GM19238 (cell line): ENCODE measurements around the gene MTA3.

Experiments used
- DNase-seq: peaks from one replicate; pipeline ENCODE4 v3.0.0; 2011; ENCODE audit warnings: low spot score; ENCODE audit not compliant: insufficient read length

MTA3 gene

DNA sequence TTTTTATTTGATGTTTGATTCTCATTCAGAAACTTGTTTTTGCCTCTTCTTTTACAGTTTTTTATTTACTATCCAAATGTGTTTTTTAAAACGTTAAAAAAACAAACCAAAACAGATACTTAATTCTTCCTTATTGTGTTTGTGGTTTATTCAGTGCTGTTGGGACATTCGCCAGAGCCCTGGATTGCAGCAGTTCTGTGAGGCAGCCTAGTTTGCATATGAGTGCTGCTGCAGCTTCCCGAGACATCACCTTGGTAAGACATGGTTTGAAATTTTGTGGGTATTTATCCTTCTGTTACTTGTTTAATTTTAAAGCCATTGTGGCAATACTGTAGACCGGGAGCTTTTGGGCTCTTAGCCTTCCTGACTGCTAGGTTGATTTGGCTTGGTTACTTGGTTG, 91.2 kb downstream of the MTA3 start:
- DNase-seq, result no peak

DNA sequence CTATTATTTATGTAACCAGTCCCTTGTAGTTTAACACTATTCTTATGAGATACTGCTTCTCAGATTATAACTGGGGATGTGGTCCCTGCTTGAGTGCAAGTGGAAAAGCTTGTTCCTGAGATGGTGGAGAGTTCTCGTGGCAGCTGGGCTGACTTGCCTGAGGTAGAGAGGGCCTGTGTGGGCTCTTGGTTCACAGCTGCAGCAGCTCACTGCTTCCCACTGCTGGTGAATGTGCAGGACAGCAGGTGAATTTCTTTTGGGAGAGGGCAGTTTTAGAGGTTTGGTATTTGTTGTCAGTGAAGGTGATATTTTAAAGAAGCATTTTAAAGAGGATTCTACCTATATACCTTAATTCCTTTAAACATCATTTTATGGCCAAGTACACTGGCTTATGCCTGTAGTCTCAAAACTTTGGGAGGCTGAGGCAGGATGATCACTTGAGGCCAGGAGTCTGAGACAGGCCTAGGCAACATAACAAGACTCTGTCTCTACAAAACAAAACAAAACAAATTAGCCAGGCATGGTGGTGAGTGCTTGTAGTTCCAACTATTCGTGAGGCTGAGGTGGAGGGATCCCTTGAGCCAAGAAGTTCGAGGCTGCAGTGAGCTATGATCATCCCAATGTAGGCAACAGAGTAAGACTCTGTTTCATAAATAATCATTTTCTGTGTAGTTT, 94.8 kb downstream of the MTA3 start:
- peak; percentile 48 for DNase-seq

DNA sequence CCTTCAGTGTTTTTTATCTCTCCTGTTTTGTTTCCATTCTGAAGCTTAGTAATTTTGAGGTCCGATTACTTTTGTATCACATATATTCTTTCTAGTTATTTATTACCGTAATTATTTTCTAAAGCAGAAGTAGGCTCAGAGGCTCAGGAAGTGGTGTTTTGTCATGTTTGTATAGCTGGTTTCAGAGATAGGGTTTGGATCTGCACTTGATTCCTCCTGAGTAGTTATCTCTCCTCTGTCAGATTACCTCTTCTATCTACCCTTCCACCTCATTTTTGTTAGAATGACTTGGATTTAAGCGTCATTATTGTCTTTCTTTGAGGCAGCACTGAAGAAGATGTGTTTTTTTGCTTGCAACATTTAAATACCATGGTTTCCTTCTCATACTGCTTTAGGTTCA, 95.4 kb downstream of the MTA3 start:
- no peak for DNase-seq

DNA sequence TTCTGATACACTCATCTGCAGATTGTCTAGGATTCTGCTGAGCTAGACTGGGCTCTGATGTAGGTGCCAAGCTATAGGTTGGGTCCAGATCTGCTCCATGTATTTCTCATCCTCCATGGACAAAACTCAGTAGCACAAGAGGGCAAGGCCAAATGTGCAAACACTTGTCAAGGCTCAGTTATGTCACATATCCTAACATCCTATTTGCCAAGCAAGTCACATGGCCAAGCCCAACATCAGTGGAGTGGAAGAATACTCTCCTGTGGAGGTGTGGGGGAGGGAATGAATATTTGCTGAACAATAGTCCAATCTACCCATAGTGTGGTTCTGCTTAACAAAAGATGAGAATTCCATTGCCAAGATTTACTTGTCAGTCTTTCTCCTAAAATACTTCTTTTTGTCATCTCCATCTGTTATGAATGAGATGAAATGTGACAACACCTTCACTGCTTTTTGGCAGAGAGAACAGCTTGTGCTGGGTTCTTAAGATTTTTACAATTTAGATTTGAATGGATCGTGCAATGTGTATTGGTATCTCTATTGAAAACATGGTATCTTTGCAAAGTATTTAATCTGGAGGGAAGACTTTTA, 105.7 kb downstream of the MTA3 start:
- DNase-seq, result no peak

DNA sequence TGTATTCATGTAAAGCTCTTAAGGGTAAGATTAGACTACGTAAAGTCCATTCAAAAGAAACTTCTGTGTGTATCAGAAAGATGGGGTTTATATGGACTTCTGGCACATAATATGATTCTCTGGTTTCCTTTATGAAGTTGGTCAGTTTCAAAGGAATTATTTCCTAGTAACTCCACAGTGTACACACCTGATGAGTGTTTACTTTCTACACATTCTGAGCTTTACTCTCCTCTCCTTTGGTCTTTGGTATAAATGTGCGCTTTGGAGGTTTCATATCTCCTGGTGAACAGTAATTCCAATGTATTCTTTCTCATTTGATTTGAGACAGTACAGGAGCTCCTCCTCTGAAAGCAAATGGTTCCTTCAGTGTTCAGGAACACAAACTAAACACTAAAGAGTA, 107.4 kb downstream of the MTA3 start:
- DNase-seq, result no peak

DNA sequence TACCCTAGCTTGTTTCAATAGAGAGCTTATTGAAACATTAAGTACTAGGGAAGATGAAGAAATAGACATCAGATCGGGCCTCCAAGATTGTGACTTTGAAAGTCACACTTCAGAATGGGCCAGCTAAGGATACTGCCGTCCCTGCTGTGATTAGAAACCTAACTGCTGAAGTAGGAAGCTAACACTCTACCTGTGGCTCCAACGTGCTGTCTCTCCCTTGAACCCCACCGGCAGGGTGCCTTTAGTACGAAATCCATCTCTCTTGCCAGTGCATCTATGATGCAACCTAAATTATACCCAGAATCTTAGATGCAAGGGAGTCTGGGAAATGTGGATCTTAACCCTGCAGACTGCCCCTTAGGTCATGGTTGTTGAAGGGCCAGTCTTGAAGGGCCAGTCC, 116.9 kb downstream of the MTA3 start:
- DNase-seq, result no peak

DNA sequence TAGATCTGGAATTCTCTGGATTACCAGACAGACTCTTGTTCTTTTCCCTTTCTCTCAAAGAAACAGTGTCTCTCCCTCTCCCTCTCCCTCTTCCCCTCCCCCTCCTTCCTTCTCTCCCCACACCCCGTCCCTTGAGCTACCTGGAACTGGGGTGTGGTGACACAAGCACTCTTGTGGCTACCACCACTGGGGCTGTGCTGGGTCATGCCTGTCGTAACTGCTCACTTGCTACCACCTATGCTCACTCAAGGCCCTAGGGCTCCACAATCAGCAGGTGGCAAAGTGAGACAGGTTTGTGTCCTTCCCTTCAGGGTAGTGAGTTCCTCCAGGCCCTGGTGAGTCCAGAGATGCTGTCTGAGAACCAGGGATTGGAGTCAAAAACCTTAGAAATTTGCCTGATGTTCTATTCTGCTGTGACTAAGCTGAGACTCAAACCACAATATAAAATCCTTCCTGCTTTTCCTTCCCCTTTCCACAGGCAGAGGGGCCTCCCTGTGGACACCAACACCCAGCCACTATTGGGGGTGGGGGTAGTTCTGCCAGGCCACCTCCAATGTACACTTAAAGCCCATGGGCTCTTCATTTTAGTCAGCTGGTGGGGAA, 124.7 kb downstream of the MTA3 start:
- DNase-seq, result no peak

DNA sequence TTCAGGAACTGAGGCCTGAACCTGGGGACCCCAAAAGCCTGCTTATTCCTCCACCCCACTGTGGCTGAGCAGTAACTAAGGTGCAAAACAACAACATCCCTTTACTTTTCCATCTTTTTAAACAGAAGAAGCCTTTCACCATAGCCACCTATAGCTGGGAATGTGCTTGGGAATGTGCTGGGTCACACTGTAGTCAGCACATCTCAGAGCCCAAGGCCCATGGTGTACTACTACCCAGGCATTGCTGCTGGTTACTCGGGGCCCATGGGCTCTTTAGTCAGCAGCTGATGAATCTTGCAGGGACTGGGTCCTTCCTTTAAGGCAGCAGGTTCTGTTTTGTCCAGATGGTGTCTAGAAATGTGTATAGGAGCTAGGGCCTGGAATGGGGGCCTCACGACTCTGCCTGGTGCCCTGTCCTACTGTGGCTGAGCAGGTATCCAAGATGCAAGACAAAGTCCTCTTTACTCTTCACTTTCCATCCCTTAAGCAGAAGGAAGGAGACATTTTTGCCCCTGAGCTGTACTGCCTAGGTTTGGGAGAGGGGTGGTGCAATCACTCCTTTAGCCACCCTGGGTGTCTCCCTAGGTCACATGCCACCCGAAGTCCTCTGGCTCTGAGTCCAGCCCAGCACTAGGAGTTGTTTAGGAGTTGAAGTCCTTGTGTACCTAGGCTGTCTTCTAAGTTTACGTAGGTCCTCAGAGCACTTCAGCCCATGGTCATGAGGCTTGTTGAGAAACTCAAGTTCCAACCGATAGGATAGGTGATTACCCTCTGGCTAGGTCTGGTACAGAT, 125.5 kb downstream of the MTA3 start:
- DNase-seq, result no peak

DNA sequence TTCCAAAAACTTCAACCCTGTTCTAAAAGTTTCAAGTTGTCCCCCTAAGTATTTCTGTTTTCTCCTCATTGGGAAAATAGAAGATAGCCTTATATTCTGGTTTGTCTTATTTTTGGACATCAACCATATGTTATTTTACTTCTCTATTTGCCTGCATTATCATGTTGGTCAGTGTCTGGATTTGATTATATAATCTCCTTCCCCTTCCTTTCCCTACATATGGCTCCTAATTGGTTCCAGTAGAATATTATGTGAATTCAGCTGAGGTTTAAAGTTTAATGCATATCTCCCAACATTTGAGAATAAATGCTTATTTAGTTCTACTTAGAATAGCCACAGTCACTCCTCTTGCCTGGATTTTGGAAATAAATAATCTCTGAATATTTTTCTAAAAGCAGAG, 128.6 kb downstream of the MTA3 start:
- no peak for DNase-seq

DNA sequence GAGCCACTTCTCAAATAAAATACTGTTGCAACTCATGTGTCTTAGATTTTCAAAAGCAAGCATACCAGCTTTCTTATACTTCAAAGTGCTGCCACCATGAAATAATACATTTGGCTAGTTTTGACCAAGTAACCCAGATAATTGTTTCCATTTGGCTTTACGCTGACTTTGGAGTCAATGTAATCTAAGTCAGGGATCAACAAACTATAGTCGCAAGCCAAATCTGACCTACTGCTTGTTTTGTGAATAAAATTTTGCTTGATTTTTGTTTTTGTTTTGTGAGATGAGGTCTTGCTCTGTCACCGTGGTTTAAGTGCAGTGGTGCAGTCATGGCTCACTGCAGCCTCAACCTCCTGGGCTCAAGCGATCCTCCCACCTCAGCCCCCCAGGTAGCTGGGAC, 130.5 kb downstream of the MTA3 start:
- no peak for DNase-seq

DNA sequence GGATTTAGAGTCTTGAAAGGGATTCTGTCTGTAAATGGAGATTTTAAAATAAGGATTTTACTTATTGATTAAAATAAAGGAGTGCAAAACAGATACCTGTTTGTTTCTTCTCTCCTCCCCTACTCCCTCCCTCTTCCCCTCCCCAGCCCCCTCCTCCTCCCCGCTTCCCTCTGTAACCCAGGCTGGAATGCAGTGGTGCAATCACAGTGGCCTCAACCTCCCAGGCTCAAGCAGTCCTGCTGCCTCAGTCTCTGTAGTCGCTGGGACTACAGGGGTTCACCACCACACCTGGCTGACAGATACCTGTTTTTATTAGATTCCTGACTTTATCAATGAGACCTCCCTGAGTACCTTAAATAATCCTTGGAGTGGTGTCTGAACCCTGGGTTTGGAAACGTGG, 138.4 kb downstream of the MTA3 start:
- DNase-seq, result no peak

DNA sequence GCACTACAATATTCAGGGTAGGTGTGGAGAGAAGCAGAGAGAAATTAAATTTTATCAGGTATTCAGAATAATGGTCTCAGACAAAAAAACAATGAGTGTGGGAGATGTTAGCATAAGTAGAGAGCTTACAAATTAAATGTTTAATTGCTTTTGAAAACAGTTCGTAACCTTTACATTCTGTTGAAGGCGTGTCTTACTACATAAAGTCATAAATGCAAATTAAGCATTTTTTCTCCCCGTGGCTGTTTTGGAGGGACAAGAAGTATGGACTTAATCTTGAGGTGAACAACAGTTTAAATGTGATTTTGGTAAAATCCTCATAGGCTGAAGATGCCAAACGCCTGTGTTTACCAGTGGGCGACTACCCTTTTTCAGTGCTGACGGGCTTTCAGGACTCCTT, 139.7 kb downstream of the MTA3 start:
- no peak for DNase-seq

DNA sequence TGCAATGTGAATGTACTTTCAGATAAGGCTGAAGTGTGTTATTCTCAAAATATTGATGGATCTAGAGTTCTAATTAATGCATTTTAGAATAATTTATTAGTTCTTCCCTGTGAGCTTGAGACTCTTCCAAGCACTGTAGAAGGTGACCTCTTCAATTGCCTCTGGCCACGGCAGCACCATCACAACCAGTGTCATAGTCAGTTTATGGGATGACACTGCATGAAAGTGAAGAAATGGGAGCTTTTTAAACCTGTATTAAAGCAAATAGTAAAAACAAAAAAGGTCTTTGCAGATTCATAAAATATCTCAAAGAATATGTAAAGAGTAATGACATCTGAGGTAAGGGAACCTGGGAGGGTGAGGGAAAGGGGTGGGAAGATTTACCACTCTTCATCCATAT, 143.5 kb downstream of the MTA3 start:
- DNase-seq, result no peak

DNA sequence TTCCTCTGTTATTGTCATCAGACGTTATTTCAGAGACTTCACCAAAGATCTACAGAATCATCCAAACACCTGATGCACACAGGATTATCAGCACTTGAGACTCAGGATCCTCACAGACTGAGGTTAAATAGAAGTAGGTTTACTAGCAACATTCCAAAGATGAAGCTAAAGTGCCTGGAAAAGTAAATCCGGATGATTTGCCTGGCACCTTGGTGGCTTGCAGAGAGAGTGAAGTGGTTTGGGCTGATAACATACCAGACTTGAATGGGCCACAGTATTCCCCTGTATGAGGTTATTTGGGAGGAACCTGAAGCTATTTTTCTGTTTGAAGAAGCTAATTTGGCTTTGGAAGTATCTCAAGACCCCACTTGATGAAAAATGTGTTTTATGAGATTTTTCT, 144.5 kb downstream of the MTA3 start:
- no peak for DNase-seq

DNA sequence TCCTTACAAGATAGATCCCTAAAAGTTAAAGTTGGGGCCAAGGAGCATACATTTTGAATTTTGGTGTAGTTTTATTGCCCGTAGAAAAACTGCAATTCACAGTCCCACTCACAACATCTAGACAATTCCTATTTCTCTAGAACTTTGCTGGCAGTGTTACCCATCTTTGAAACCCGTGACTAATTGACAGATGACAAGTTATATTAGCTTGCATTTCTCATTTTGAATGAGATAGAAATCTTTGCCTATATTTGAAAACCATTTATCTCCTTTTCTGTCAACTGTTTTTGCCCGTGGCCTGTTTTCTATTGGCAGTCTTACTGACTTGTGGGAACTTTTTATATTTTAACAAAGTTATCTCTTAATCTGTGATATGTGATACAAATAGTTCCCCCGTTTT, 145.5 kb downstream of the MTA3 start:
- no peak for DNase-seq

DNA sequence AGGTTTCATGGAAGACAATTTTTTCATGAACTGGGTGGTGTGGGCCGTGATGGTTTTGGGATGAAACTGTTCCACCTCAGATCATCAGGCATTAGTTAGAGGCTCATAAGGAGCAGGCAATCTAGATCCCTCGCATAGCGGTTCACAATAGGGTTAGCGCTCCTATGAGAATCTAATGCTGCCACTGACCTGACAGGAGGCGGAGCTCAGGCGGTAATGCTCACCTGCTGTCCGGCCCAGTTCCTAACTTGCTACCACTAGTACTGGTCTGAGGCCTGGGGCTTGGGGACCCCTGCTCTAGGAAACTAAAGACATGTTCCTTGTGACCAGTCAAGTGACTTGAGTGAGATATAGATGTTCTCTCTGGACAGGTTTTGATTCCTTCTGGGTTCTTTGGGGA, 146.3 kb downstream of the MTA3 start:
- DNase-seq, result no peak

DNA sequence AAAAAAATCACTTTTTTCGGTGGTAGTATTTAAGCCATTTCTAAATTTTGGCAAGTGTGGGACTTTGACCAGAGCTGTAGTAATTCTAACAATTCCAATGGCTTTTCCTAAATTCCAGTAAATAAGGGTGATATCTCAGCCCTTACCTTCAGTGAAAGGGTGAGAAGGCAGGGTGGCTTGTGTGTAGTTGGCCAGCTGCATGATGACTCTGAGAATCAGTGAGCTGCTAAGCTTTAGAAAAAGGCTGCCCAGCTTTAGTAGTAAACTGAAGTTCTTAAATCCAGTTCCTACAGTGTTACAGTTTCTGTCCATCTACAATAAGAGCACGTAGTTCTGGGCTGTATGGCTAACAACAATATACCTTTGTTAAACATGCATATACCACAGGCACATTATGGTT, 153.5 kb downstream of the MTA3 start:
- no peak for DNase-seq

DNA sequence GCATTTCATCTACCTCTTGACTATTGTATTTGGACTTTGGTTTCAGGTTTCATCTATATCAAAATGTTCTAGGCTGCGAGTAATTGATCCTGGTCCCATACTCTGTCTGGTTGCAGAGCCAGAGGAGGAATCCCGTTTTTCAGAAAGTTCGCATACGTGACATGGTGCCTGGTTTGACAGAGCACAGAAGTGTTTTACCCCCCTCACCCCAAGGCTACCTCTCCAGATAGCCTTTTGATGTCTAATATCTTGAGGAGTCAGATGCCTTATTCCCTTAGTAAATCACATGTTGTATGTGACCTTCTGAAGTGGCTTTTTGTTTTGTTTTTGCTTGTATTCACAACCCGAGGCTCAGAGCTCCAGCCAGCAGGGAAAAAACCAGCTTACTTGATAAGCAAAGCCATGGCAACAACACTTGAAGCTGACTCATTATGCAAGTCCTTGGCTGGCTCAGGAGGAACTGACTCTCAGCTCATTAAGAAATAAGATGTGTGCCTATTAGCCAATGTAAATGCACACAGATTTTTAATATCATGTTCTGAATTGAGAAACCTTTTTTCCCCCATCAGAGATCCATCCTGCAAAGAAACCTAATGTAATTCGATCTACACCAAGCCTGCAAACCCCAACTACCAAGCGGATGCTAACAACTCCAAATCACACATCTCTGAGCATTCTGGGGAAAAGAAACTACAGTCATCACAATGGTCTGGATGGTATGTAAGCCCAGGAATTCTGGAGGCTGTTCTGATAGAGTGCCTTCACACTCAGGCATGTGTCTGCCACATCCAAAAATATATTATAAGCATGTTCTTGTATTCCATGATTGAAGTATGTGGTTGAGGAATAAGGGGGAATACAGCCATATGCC, 154.1 kb downstream of the MTA3 start:
- peak; percentile 23 for DNase-seq

DNA sequence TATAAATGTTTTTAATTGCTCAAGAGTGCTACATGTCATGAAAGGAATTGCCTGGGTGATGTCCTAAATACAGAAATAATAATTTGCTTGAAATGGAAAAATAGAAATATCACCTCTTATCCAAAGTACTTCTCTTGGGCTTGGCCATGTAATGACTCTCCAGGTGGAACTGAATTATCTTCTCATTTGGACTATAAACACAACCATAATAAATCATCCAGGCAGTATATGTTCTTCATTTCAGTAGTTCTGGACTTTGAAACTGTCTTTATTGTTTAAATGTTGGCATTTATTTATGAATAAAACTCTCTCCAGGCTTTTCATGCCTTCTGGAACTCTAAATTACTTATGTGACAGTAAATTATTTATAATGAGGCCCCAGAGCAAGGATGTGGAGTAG, 155.0 kb downstream of the MTA3 start:
- no peak for DNase-seq

DNA sequence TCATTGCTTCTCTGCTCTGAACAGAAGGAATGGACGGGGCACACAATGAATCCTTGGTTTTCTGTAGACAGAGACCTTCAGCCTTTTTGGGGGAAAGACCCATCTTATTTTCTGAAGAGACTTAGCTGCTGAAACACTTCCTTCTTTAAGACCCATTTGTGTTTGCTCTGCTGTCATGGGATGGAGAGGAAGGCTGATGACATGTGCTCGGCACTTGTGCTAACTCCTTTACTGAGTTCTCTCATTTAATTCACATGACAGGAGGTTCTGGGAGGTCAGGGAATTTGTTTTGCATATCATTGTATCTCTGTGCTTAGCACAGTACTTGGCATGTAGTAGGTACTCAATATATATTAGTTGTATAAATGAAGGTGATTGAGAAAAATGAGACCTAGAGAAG, 156.5 kb downstream of the MTA3 start:
- no peak for DNase-seq

DNA sequence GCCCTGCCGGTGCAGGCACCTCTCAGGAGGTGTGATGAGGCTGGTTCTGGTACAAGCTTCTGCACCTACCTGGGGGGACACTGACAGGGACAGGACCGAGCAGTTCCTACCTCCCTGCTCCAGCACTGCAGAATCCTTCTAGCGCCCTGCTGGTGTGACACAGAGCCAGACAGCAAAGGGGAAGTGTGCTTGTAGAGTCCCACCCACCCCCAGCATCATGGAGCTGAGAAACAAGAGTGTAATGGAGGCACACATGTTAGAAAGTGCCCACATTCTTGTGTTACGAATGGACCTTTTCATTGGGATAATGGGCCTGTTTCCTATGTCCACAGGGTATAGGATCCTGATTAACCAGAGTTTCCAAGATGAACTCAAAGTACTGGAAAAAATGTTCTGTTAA, 157.2 kb downstream of the MTA3 start:
- DNase-seq, result no peak

DNA sequence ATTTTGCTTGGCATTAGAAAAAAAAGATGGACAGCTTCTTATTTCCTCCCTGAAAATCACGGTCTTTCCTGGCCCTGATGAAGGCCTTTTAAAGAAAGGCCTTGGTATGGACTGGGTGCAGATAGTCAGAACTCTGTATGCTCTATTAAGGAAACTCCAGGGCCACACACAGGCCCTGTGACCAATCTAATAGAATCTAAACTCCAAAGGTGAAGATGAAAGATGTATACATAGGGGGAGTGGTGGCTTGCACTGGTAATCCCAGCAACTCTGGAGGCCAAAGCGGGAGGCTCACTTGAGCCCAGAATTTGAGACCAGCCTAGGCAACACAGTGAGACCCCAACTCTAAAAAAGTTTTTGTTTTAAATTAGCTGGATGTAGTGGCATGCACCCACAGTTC, 158.2 kb downstream of the MTA3 start:
- DNase-seq, result no peak
